ACC112 (cell line): ENCODE data around the gene PI4K2A.
"Not testable (repeated sequence)": the region's sequence is repeated elsewhere in the genome, so short reads cannot be mapped to it uniquely, and the experiment has no call there.

Experiments used
- H2AFZ ChIP-seq: fragments of 200-600 bp; sonication (generic); one replicate; pipeline ENCODE4 v1.6.0; 2017; ENCODE audit warnings: antibody characterized with exemption, low read length; ENCODE audit not compliant: unreplicated experiment
- H3K27ac ChIP-seq: fragments of 200-600 bp; sonication (generic); 2 replicates; pipeline ENCODE4 v1.5.1; 2014; ENCODE audit warnings: low read depth, mild to moderate bottlenecking, antibody characterized with exemption, low read length, moderate library complexity
- H3K27me3 ChIP-seq: fragments of 200-600 bp; sonication (generic); 2 replicates; pipeline ENCODE4 v1.6.1; 2014; ENCODE audit warnings: mild to moderate bottlenecking, antibody characterized with exemption, low read length, moderate library complexity, mixed read lengths; ENCODE audit not compliant: insufficient read depth
- H3K36me3 ChIP-seq: fragments of 200-600 bp; sonication (generic); 2 replicates; pipeline ENCODE4 v1.6.1; 2016; ENCODE audit warnings: mild to moderate bottlenecking, antibody characterized with exemption, low read length, moderate library complexity, mixed read lengths; ENCODE audit not compliant: insufficient read depth
- H3K4me1 ChIP-seq: fragments of 200-600 bp; sonication (generic); one replicate; pipeline ENCODE4 v1.6.1; 2016; ENCODE audit warnings: low read length, mixed read lengths; ENCODE audit not compliant: insufficient read depth, unreplicated experiment, control insufficient read depth
- H3K4me3 ChIP-seq: fragments of 200-600 bp; sonication (generic); 2 replicates; pipeline ENCODE4 v1.5.1; 2014; ENCODE audit warnings: mild to moderate bottlenecking, low read depth, low read length
- H3K79me2 ChIP-seq: fragments of 200-600 bp; sonication (generic); one replicate; pipeline ENCODE4 v1.6.0; 2016; ENCODE audit warnings: low read length; ENCODE audit not compliant: control insufficient read depth, unreplicated experiment, insufficient read depth

PI4K2A gene

DNA sequence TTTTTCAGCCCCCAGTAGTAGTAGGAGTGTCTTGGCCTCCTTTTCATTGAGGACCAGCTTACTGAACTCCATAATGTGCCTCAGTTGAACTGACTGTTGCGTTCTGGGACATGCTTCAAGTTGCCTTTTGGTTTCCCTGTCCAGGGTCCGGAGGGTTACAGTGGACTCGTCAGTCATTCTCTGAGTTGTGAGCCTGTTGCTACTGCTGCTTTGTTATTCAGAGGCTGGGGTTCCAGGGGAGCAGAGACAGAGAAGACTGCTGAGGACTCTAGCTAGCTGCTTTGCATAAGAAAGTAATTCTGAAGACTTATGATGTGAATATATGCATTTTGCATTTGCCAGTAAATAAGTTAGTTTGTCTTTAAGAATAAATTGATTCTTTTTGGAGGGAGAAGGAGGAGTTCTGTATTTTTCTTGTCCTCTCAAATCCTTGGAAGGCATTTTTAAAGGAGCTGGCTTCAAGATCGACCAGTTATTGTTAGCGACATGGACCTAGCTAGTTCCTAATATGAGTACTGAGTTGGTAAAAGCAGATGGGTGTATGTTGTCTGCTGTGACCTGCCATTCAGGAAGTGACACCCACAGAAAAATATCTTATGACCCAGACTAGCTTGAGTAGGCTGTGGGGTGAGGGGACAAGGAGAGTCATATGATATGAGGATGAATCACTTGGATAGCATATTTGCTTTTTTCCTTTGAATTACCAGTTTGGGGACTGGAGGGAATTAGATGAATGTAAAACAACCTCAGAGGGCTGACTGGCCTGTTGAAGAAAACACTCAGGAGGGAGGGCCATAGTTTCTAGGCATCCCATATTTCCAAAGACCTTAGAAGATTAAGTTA lies 8.3 kb downstream of the PI4K2A start:
- peak overlapping the region; percentile 37 for H3K4me3 ChIP-seq
- no peaks in the 10 kb centered on the region for H3K27me3 ChIP-seq
- H3K36me3 ChIP-seq: peaks cover 19% of the 10 kb centered on the region
- H3K4me1 ChIP-seq: peaks cover 31% of the 10 kb centered on the region
- H3K79me2 ChIP-seq: peaks cover 54% of the 10 kb centered on the region
- H3K27ac ChIP-seq: peak overlapping the region; percentile 86
- H2AFZ ChIP-seq: no peak overlapping the region

DNA sequence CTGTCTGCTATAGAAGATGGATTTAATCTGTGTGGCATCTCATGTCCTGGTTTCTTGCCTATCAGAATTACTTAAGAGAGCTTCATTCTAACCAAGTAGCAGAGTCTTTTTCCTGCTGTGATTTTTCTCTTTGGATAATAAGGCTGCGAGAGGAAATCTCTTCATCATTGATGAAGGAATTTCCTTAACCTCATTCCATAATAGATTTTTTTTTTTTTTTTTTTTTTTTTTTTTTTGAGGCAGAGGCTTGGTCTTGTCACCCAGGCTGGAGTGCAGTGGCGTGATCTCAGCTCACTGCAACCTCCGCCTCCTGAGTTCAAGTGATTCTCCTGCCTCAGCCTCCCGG lies 8.9 kb downstream of the PI4K2A start:
- H2AFZ ChIP-seq, H3K27me3 ChIP-seq: not testable (repeated sequence)
- peak overlapping the region; percentile 37; the same call in 1 of the 2 replicates for H3K4me3 ChIP-seq
- H3K27ac ChIP-seq: peak overlapping the region; percentile 86
- H3K36me3 ChIP-seq: peaks cover 20% of the 10 kb centered on the region
- peaks cover 48% of the 10 kb centered on the region for H3K79me2 ChIP-seq
- H3K4me1 ChIP-seq: peaks cover 31% of the 10 kb centered on the region

DNA sequence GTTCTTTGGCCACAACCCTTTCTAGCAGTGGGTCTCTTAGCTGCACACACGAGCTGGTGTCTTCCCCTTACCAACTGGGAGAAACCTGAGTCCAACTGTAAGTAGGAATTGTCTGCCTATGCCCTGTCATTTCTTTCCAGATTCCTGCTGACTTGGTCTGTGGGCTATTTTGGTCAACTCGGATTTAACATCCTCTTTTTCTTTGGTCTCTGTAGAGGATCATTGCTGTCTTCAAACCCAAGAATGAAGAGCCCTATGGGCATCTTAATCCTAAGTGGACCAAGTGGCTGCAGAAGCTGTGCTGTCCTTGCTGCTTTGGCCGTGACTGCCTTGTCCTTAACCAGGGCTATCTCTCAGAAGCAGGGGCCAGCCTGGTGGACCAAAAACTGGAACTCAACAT lies 10.3 kb downstream of the PI4K2A start:
- Histone ChIP-seq H3K79me2 (peaks cover 40% of the 10 kb centered on the region), H2AFZ (no peak overlapping the region), H3K4me3 (no peak overlapping the region), H3K27ac (no peak overlapping the region; the same call in 1 of the 2 replicates), H3K4me1 (peaks cover 31% of the 10 kb centered on the region), H3K27me3 (no peaks in the 10 kb centered on the region), H3K36me3 (peaks cover 21% of the 10 kb centered on the region)

DNA sequence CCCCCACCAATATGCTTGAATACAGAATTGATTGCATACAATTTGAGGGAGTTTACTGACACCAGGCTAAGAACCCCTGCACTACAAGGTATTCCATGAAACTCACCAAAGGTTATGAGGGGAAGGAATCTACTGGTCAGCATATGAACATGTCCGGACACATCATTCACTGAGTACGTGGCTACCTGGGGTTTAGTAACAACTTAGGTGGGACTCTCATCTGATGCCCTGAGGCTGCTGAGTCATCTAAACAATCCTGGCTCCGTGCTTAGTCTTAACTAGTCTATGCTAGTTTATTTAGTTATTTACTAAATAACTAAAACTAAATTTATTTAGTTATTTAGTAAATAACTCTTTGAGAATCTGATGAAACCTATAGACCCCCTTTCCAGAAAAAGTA lies 11.3 kb downstream of the PI4K2A start:
- H3K27me3 ChIP-seq: no peaks in the 10 kb centered on the region
- no peak overlapping the region for H2AFZ ChIP-seq
- H3K4me1 ChIP-seq: peaks cover 31% of the 10 kb centered on the region
- no peak overlapping the region for H3K27ac ChIP-seq
- peaks cover 33% of the 10 kb centered on the region for H3K79me2 ChIP-seq
- H3K36me3 ChIP-seq: peaks cover 26% of the 10 kb centered on the region
- no peak overlapping the region for H3K4me3 ChIP-seq

DNA sequence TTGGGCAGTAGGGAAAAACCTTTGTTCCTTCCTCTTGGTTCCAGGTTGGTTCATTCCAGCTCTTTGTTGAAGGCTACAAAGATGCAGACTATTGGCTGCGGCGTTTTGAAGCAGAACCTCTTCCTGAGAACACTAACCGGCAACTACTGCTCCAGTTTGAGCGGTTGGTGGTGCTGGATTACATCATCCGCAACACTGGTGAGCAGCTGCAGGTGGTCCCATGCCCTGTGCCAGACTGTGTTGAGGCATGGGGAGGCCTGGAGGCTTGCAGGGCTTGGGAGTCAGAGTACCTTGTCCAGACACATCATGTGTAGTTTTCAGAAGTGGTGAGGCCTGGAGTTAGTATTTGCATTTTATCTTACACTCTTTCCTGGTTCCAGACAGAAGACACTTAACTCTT lies 16.3 kb downstream of the PI4K2A start:
- peaks cover 28% of the 10 kb centered on the region for H3K36me3 ChIP-seq

DNA sequence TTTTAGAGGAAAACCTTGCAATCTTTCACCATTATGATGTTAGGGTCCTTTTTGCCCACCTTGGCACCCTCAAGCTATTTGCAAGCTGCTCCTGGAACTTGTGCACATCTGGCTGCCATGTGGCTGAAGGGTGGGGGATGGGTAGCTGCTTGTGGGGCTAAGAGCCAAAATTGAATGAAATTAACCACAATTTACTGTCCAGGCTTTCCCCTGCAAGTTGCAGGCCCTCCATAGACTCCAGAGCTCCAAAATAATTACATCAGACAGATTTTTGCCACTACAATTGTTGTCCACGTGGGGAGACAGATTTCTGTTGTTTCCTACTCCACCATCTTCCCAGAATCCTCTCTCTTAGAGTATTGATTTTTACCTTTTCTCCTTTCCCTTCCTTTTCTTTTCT lies 19.1 kb downstream of the PI4K2A start:
- H3K27me3 ChIP-seq: no peaks in the 10 kb centered on the region
- peaks cover 30% of the 10 kb centered on the region for H3K36me3 ChIP-seq
- H3K79me2 ChIP-seq: peaks cover 4% of the 10 kb centered on the region
- no peak overlapping the region for H3K27ac ChIP-seq
- H3K4me3 ChIP-seq: no peak overlapping the region
- H3K4me1 ChIP-seq: no peaks in the 10 kb centered on the region
- H2AFZ ChIP-seq: no peak overlapping the region

More for the DNA sequence above, 16.3 kb downstream of the PI4K2A start:
- peaks cover 10% of the 10 kb centered on the region for H3K79me2 ChIP-seq
- no peaks in the 10 kb centered on the region for H3K4me1 ChIP-seq
- no peak overlapping the region for H3K4me3 ChIP-seq
- no peaks in the 10 kb centered on the region for H3K27me3 ChIP-seq
- no peak overlapping the region for H3K27ac ChIP-seq
- H2AFZ ChIP-seq: no peak overlapping the region

DNA sequence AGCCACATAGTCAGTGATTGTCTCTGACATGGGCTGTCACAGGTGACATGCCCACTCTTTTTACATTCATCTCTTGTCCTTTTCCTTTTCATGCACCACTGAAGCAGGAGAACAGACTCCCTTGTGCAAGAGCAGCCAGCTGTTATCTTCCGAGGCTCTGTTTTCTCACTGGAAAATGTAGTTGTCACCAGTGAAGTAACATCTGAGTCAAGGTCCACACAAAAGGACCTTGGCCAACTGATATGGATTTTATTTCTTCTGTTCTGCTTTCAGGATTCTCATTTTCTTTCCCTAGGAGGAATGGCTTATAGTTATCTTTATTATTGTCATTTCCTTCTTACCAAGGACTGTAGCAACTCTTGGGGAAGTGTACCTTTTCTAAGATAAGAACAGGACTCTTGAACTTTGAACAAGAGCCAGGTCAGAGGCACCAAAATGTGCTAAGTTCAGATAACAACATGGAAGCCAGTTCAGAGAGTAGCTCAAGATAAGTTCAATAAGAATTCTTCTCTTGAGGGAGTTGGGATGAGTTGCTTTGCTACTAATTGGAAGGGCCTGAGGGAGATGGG lies 23.9 kb downstream of the PI4K2A start:
- H3K36me3 ChIP-seq: peaks cover 20% of the 10 kb centered on the region
- H2AFZ ChIP-seq: no peak overlapping the region
- H3K27ac ChIP-seq: no peak overlapping the region
- H3K27me3 ChIP-seq: no peaks in the 10 kb centered on the region
- no peaks in the 10 kb centered on the region for H3K4me1 ChIP-seq
- no peak overlapping the region for H3K4me3 ChIP-seq
- H3K79me2 ChIP-seq: no peaks in the 10 kb centered on the region

DNA sequence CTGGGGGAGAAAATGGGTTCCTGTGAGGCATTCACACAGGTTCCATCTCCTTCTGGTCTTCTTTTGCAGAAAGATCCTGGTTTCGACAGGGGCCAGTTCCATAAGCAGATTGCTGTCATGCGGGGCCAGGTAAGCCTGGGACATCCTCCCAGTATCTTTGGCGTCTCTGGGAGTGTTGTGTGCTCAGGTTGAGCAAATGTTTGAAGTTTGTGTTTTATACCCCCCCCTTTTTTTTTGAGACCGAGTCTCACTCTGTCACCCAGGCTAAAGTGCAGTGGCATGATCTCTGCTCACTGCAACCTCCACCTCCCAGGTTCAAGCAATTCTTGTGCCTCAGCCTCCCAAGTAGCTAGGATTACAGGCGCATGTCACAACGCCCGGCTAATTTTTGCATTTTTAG lies 26.5 kb downstream of the PI4K2A start:
- no peaks in the 10 kb centered on the region for H3K4me1 ChIP-seq
- no peak overlapping the region for H3K4me3 ChIP-seq
- no peaks in the 10 kb centered on the region for H3K27me3 ChIP-seq
- H3K36me3 ChIP-seq: peaks cover 20% of the 10 kb centered on the region
- H3K79me2 ChIP-seq: no peaks in the 10 kb centered on the region
- no peak overlapping the region for H3K27ac ChIP-seq
- no peak overlapping the region for H2AFZ ChIP-seq

DNA sequence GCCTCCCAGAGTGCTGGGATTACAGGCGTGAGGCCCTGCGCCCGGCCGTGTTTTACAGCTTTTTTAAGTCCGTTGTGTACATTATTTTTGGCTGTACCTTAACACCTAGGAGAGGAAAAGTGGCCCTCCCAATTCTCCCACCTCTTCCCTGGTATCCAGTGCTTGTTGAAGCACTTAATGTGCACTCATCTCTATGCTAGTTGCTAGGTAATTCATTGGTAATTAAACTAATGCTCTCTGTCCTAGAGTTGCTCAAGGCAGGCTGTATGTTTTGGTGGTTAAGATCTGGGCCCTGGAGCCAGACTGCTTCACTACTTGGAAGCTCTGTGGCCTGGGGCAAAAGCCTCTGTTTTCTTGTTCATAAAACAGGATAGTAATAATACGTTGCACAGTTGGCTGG lies 27.0 kb downstream of the PI4K2A start:
- H3K27me3 ChIP-seq: no peaks in the 10 kb centered on the region
- no peak overlapping the region for H3K4me3 ChIP-seq
- H2AFZ ChIP-seq: no peak overlapping the region
- H3K27ac ChIP-seq: no peak overlapping the region
- H3K79me2 ChIP-seq: no peaks in the 10 kb centered on the region
- H3K4me1 ChIP-seq: no peaks in the 10 kb centered on the region
- peaks cover 20% of the 10 kb centered on the region for H3K36me3 ChIP-seq

DNA sequence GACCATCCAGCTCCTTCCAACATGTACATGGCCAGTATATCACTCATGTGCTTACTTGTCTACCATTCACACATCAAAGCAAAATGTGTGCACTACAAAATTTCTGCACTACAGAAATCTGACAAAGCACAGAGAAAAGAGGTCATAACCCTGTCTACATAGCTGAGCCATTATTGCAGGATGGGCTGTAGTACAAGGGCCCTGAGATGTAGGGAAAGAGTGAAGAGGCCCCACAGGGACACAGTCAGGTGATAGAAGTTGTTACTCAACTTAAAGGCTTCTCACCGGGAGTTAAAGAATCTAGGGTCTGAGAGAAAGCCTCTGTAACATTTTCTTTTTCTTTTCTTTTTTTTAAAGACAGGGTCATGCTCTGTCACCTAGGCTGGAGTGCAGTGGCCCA lies 29.1 kb downstream of the PI4K2A start:
- H3K4me1 ChIP-seq: peaks cover 10% of the 10 kb centered on the region
- H3K27me3 ChIP-seq: no peaks in the 10 kb centered on the region
- no peak overlapping the region for H3K27ac ChIP-seq
- peaks cover 10% of the 10 kb centered on the region; the same call in 1 of the 2 replicates for H3K36me3 ChIP-seq
- no peaks in the 10 kb centered on the region for H3K79me2 ChIP-seq
- H3K4me3 ChIP-seq: no peak overlapping the region
- no peak overlapping the region for H2AFZ ChIP-seq
